CD14-positive monocyte (primary cell): ENCODE results near the gene BRCA2. TPM values are rescaled to one million over a fixed set of nuclear protein-coding genes. Genes with fewer than 3 reads are reported as not detected.

ENCODE experiments used
- DNase-seq, 3 donors: peaks; one replicate each; pipeline ENCODE4 v3.0.0-alpha.2; 2011 to 2022
- H2AFZ ChIP-seq: 2 replicates; pipeline ENCODE4 v1.6.0; 2012; ENCODE audit warnings: mild to moderate bottlenecking, low read depth, low read length, inconsistent platforms; ENCODE audit not compliant: insufficient read depth, poor library complexity, severe bottlenecking
- H3K27ac ChIP-seq, 2 donors: 1 replicate in 1 of 2; 2 replicates in 1 of 2; pipeline ENCODE4 v1.5.1; 2012 to 2013; ENCODE audit warnings: low read length in 2 of 2, control low read depth in 1 of 2, inconsistent platforms in 1 of 2, low read depth in 1 of 2, mild to moderate bottlenecking in 1 of 2
- H3K27me3 ChIP-seq, 2 donors: one replicate each; pipeline versions ENCODE4 v1.6.0 to v1.6.1; 2011 to 2013; ENCODE audit warnings: low read length in 2 of 2; ENCODE audit not compliant: control insufficient read depth in 2 of 2, insufficient read depth in 2 of 2
- H3K36me3 ChIP-seq, 2 donors: replicated peaks in 1 of 2; 1 replicate in 1 of 2; 2 replicates in 1 of 2; pipeline versions ENCODE4 v1.5.1 to v1.6.1; 2012 to 2013; ENCODE audit warnings: low read length in 2 of 2, control low read depth in 1 of 2, inconsistent platforms in 1 of 2, mild to moderate bottlenecking in 1 of 2; ENCODE audit not compliant: insufficient read depth in 2 of 2, control insufficient read depth in 1 of 2
- H3K4me1 ChIP-seq, 2 donors: 1 replicate in 1 of 2; 2 replicates in 1 of 2; pipeline versions ENCODE4 v1.5.1 to v1.6.1; 2012 to 2013; ENCODE audit warnings: low read length in 2 of 2, control low read depth in 1 of 2, inconsistent platforms in 1 of 2, mild to moderate bottlenecking in 1 of 2, moderate library complexity in 1 of 2; ENCODE audit not compliant: insufficient read depth in 2 of 2, control insufficient read depth in 1 of 2
- H3K4me2 ChIP-seq: replicated peaks from 2 replicates; pipeline ENCODE3; 2012; ENCODE audit warnings: low read length, moderate library complexity, mild to moderate bottlenecking; ENCODE audit not compliant: poor library complexity, severe bottlenecking; ENCODE audit errors: extremely low read depth
- H3K4me3 ChIP-seq, 3 experiments: fragments of 200-600 bp in 1 of 3; sonication (generic) in 1 of 3; replicated peaks in 1 of 3; 1 replicate in 2 of 3; 2 replicates in 1 of 3; pipeline ENCODE4 v1.5.1; 2011 to 2013; ENCODE audit warnings: low read length in 3 of 3, mild to moderate bottlenecking in 3 of 3, control low read depth in 2 of 3, low read depth in 2 of 3, inconsistent platforms in 1 of 3, moderate library complexity in 1 of 3
- H3K79me2 ChIP-seq: 2 replicates; pipeline ENCODE4 v1.6.0; 2012; ENCODE audit warnings: mild to moderate bottlenecking, control low read depth, inconsistent platforms, low read length, moderate library complexity; ENCODE audit not compliant: insufficient read depth
- H3K9ac ChIP-seq: 2 replicates; pipeline ENCODE4 v1.6.0; 2017; ENCODE audit warnings: low read length, mild to moderate bottlenecking; ENCODE audit not compliant: insufficient read depth, poor library complexity, severe bottlenecking
- H3K9me3 ChIP-seq, 2 donors: replicated peaks in 1 of 2; 1 replicate in 1 of 2; 2 replicates in 1 of 2; pipeline versions ENCODE4 v1.5.1 to v1.6.1; 2012 to 2013; ENCODE audit warnings: low read length in 2 of 2, control low read depth in 1 of 2; ENCODE audit not compliant: control insufficient read depth in 1 of 2, insufficient read depth in 1 of 2
- H4K20me1 ChIP-seq: 2 replicates; pipeline ENCODE4 v1.6.0; 2012; ENCODE audit warnings: mild to moderate bottlenecking, low read length, control low read depth, moderate library complexity; ENCODE audit not compliant: insufficient read depth
- H3K27ac Mint-ChIP-seq, 7 donors: one replicate each; pipeline ENCODE4 v1.8.0; 2020; ENCODE audit warnings: mild to moderate bottlenecking in 7 of 7, mixed read lengths in 7 of 7, moderate library complexity in 6 of 7, inconsistent platforms in 2 of 7
- H3K27me3 Mint-ChIP-seq, 3 donors: one replicate each; pipeline ENCODE4 v1.8.0; 2021 to 2022; ENCODE audit warnings: low read depth in 3 of 3, mild to moderate bottlenecking in 3 of 3, mixed read lengths in 3 of 3, moderate library complexity in 3 of 3, inconsistent platforms in 1 of 3
- H3K36me3 Mint-ChIP-seq, 2 donors: one replicate each; pipeline ENCODE4 v1.8.0; 2020; ENCODE audit warnings: mixed read lengths in 2 of 2, inconsistent platforms in 1 of 2, mild to moderate bottlenecking in 1 of 2
- H3K4me1 Mint-ChIP-seq: one replicate; pipeline ENCODE4 v1.8.0; 2020; ENCODE audit warnings: mild to moderate bottlenecking, mixed read lengths
- H3K4me3 Mint-ChIP-seq, 2 donors: one replicate each; pipeline ENCODE4 v1.8.0; 2020; ENCODE audit warnings: mild to moderate bottlenecking in 2 of 2, mixed read lengths in 2 of 2, moderate library complexity in 1 of 2
- H3K9me3 Mint-ChIP-seq, 7 donors: one replicate each; pipeline ENCODE4 v1.8.0; 2020 to 2022; ENCODE audit warnings: mixed read lengths in 7 of 7, mild to moderate bottlenecking in 6 of 7, moderate library complexity in 6 of 7, inconsistent platforms in 2 of 7
- WGBS: methylation state at CpG from one replicate; pipeline ENCODE4 v1.1.5; 2013; ENCODE audit warnings: missing lambda C conversion rate; ENCODE audit not compliant: insufficient coverage; 5-methylcytosine and 5-hydroxymethylcytosine counted together
- intact Hi-C, 2 donors: fragments of 100-400 bp; cut with micrococcal nuclease; formaldehyde crosslinking; loops; one replicate each; pipeline versions ENCODE4 v1.15.0 to v1.15.1; 2023
- polyA plus RNA-seq, 3 donors: library from polyadenylated mRNA; depleted of rRNA in 1 of 3; unstranded in 2 of 3; stranded (reverse) in 1 of 3; fragments of 300-500 nt in 2 of 3; fragments of >200 nt in 1 of 3; fragmentation: Illumina TruSeq in 2 of 3; gene quantifications; 1 replicate in 2 of 3; 2 replicates in 1 of 3; pipeline ENCODE4 v1.2.3, GENCODE V29; 2012 to 2021
- TF ChIP-seq, protein P1 (sequence below): fragments of 200-600 bp; IDR thresholded peaks from one replicate; pipeline ENCODE4 v1.8.0; 2022; ENCODE audit warnings: antibody characterized with exemption, mild to moderate bottlenecking

The BRCA2 gene
- polyA plus RNA-seq, 3 donors = 0.32 to 0.36 (median 0.36) TPM

DNA sequence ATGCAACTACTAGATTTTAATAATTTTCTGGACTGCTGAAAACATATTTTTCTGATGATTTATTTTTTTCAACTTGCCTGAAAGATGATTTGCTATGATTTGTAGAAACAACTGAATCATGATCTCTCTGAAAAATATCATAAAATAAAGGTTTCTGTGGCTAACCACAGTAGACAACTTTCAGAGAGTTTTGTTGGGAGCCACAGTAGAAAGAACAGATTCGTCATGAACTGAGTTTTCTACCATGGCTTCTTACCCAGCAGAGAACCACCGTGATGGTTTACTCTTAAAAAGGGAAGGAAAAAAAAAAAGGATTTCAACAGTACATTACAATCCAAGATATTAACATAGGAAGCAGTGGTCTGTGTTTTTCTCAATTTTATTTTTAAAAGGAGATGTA, 18.1 kb upstream of the BRCA2 start:
- Histone ChIP-seq H2AFZ (no peak overlapping the region), H3K4me1 (no peaks in the 10 kb centered on the region), H4K20me1 (no peaks in the 10 kb centered on the region), H3K27ac (no peak overlapping the region), H3K9me3 (no peaks in the 10 kb centered on the region), H3K4me2 (no peak overlapping the region), H3K36me3 (peaks cover 38 to 60% of the 10 kb centered on the region in 2 donors), H3K27me3 (no peaks in the 10 kb centered on the region), H3K4me3 (no peak overlapping the region), H3K9ac (no peak overlapping the region), H3K79me2 (no peaks in the 10 kb centered on the region)
- H3K9me3 Mint-ChIP-seq = no peaks in the 10 kb centered on the region
- H3K4me3 Mint-ChIP-seq = no peak overlapping the region
- H3K27ac Mint-ChIP-seq = no peak overlapping the region
- WGBS = no CpG with 5 or more reads among the region's 2 CpGs
- no peak for DNase-seq
- TF ChIP-seq, protein P1, sequence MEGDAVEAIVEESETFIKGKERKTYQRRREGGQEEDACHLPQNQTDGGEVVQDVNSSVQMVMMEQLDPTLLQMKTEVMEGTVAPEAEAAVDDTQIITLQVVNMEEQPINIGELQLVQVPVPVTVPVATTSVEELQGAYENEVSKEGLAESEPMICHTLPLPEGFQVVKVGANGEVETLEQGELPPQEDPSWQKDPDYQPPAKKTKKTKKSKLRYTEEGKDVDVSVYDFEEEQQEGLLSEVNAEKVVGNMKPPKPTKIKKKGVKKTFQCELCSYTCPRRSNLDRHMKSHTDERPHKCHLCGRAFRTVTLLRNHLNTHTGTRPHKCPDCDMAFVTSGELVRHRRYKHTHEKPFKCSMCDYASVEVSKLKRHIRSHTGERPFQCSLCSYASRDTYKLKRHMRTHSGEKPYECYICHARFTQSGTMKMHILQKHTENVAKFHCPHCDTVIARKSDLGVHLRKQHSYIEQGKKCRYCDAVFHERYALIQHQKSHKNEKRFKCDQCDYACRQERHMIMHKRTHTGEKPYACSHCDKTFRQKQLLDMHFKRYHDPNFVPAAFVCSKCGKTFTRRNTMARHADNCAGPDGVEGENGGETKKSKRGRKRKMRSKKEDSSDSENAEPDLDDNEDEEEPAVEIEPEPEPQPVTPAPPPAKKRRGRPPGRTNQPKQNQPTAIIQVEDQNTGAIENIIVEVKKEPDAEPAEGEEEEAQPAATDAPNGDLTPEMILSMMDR = no peak
- peaks cover 2% of the 10 kb centered on the region for H3K4me1 Mint-ChIP-seq
- intact Hi-C loops = no loop called here
- peaks cover 51 to 54% of the 10 kb centered on the region in 2 donors for H3K36me3 Mint-ChIP-seq
- H3K27me3 Mint-ChIP-seq = peaks cover 0 to 3% (median 0%) of the 10 kb centered on the region in 3 donors

DNA sequence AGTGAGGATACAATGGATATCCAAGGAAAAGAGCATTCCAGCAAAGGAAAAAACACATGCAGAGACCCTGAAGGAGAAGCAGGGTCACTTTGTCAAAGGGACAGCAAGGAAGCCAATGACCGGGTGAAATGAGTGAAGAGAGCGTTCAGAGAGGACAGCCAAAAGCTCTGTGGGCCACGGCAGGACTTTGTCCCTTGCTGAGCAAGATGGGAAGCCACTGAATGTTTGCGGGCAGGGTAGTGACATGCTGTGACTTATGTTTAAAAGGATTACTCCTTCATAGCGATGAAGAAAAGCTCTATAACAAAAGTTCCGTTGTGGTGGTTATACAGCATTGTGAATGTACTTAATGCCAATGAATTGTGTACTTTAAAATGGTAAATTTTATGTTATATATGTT, 16.6 kb upstream of the BRCA2 start:
- Mint-ChIP-seq H3K36me3 (peaks cover 45 to 47% of the 10 kb centered on the region in 2 donors), H3K4me1 (peaks cover 2% of the 10 kb centered on the region), H3K9me3 (no peaks in the 10 kb centered on the region), H3K27me3 (peaks cover 0 to 3% (median 0%) of the 10 kb centered on the region in 3 donors), H3K4me3 (no peak overlapping the region), H3K27ac (no peak overlapping the region)
- no peaks in the 10 kb centered on the region for H4K20me1 ChIP-seq
- WGBS = 100% methylated on average over 2 of the region's 6 CpGs
- H3K9ac ChIP-seq = no peak overlapping the region
- peaks cover 27 to 47% of the 10 kb centered on the region in 2 donors for H3K36me3 ChIP-seq
- no peak overlapping the region for H3K27ac ChIP-seq
- H3K9me3 ChIP-seq = no peaks in the 10 kb centered on the region
- H3K4me1 ChIP-seq = no peaks in the 10 kb centered on the region
- H2AFZ ChIP-seq = no peak overlapping the region
- H3K79me2 ChIP-seq = no peaks in the 10 kb centered on the region
- no peaks in the 10 kb centered on the region for H3K27me3 ChIP-seq
- no peak overlapping the region for H3K4me3 ChIP-seq
- TF ChIP-seq, protein P1 = no peak
- no peak for DNase-seq
- intact Hi-C loops = no loop called here
- H3K4me2 ChIP-seq = no peak overlapping the region
